ENCODE data around the gene SLC30A10.
"Not testable (repeated sequence)": the region's sequence is repeated elsewhere in the genome, so short reads cannot be mapped to it uniquely, and the experiment has no call there.

DNA sequence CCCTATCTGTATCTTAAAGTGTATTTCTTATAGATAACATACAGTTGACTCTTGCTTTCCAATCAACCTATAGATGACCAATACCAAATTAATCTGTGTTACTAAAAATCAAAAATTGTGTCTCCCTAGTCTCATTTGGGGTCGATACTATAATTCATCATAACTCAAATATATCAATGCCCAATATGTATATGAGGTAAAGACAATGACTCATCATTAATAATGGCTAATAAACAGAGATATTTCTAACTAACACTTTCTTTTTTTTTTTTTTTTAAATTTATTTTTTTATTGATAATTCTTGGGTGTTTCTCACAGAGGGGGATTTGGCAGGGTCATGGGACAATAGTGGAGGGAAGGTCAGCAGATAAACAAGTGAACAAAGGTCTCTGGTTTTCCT, 55.8 kb downstream of the SLC30A10 start:
- TF ChIP-seq, protein P1, sequence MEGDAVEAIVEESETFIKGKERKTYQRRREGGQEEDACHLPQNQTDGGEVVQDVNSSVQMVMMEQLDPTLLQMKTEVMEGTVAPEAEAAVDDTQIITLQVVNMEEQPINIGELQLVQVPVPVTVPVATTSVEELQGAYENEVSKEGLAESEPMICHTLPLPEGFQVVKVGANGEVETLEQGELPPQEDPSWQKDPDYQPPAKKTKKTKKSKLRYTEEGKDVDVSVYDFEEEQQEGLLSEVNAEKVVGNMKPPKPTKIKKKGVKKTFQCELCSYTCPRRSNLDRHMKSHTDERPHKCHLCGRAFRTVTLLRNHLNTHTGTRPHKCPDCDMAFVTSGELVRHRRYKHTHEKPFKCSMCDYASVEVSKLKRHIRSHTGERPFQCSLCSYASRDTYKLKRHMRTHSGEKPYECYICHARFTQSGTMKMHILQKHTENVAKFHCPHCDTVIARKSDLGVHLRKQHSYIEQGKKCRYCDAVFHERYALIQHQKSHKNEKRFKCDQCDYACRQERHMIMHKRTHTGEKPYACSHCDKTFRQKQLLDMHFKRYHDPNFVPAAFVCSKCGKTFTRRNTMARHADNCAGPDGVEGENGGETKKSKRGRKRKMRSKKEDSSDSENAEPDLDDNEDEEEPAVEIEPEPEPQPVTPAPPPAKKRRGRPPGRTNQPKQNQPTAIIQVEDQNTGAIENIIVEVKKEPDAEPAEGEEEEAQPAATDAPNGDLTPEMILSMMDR (IDR thresholded peaks at IDR 0.05), result not testable (repeated sequence)
- TF ChIP-seq EZH2 (IDR thresholded peaks at IDR 0.05; ENCODE audit: borderline replicate concordance, insufficient read depth, low read depth, low read length, poor library complexity, severe bottlenecking), result not testable (repeated sequence)
